ENCODE results near the gene NCBP1. TPM values are rescaled to one million over a fixed set of nuclear protein-coding genes. Genes with fewer than 3 reads are reported as not detected.

The NCBP1 gene
- total and polyA plus RNA-seq, 2 of the 4 experiments (the other 2 are of a cell fraction) = 17.8 to 46.4 TPM

GRCh38 chr9:97627624-97628023 is 6.0 kb upstream of the NCBP1 start:
- no peak overlapping the region for H4K91ac ChIP-seq (ENCODE audit: insufficient read depth, low read depth, low read length)
- peaks cover under 1% of the 10 kb centered on the region; the same call in 1 of the 2 replicates for H4K20me1 ChIP-seq (ENCODE audit: insufficient read depth, low read length)
- no peak overlapping the region for H2AFZ ChIP-seq (replicated peaks; ENCODE audit: low read length, poor library complexity)
- no peak overlapping the region for H2AK9ac ChIP-seq (replicated peaks; ENCODE audit: low read depth, low read length, poor library complexity)
- BruUV-seq (replicated peaks) = no TSS peak
- intact Hi-C loops (cut with micrococcal nuclease) (no loop called here), in situ Hi-C loops (cut with MboI; ENCODE audit: low sequenced_read_pairs) (no loop called here), dilution Hi-C loops (cut with HindIII; ENCODE audit: low sequenced_read_pairs, unreplicated experiment) (no loop called here)
- TF ChIP-seq RAD21 (IDR thresholded peaks at IDR 0.05; ENCODE audit: low read length) (no peak), MXI1 (IDR thresholded peaks at IDR 0.05; ENCODE audit: borderline replicate concordance, low read depth, low read length) (no peak), CHD1 (IDR thresholded peaks at IDR 0.05; ENCODE audit: low read depth, low read length) (no peak), MAZ (IDR thresholded peaks at IDR 0.05; ENCODE audit: borderline replicate concordance, low read depth, low read length) (no peak), RCOR1 (IDR thresholded peaks at IDR 0.05; ENCODE audit: insufficient replicate concordance, low read length) (no peak), RFX5 (IDR thresholded peaks at IDR 0.05; ENCODE audit: low read depth, low read length) (no peak), BHLHE40 (IDR thresholded peaks at IDR 0.05; ENCODE audit: low read depth, low read length) (no peak), FOS (IDR thresholded peaks at IDR 0.05; ENCODE audit: low read depth, low read length) (no peak), POLR2A (IDR thresholded peaks at IDR 0.05; ENCODE audit: low read depth, low read length) (no peak), SMC3 (IDR thresholded peaks at IDR 0.05; ENCODE audit: low read depth, low read length) (no peak), CEBPB (IDR thresholded peaks at IDR 0.05; ENCODE audit: low read depth, low read length) (no peak), CTCF (conservative IDR thresholded peaks at IDR 0.05; ENCODE audit: low read depth, low read length) (no peak), NFE2L2 (IDR thresholded peaks at IDR 0.05; ENCODE audit: low read depth, low read length) (no peak), MAFK (IDR thresholded peaks at IDR 0.05; ENCODE audit: low read depth, low read length) (no peak)
- TF ChIP-seq, protein P1, sequence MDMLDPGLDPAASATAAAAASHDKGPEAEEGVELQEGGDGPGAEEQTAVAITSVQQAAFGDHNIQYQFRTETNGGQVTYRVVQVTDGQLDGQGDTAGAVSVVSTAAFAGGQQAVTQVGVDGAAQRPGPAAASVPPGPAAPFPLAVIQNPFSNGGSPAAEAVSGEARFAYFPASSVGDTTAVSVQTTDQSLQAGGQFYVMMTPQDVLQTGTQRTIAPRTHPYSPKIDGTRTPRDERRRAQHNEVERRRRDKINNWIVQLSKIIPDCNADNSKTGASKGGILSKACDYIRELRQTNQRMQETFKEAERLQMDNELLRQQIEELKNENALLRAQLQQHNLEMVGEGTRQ (IDR thresholded peaks at IDR 0.05; ENCODE audit: low read depth, low read length) = no peak
- TF ChIP-seq, protein P2, sequence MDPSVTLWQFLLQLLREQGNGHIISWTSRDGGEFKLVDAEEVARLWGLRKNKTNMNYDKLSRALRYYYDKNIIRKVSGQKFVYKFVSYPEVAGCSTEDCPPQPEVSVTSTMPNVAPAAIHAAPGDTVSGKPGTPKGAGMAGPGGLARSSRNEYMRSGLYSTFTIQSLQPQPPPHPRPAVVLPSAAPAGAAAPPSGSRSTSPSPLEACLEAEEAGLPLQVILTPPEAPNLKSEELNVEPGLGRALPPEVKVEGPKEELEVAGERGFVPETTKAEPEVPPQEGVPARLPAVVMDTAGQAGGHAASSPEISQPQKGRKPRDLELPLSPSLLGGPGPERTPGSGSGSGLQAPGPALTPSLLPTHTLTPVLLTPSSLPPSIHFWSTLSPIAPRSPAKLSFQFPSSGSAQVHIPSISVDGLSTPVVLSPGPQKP (IDR thresholded peaks at IDR 0.05; ENCODE audit: borderline replicate concordance, low read depth, low read length) = no peak
- no peak overlapping the region for H3K14ac ChIP-seq (replicated peaks; ENCODE audit: low read depth, low read length)
- H3K9me3 ChIP-seq (ENCODE audit: control insufficient read depth, insufficient read depth, low read length) = no peaks in the 10 kb centered on the region
- H2BK5ac ChIP-seq (ENCODE audit: low read depth, low read length, poor library complexity, severe bottlenecking) = peak overlapping the region; percentile 21
- H4K8ac ChIP-seq (ENCODE audit: low read depth in 2 of 2, low read length in 2 of 2) = no peak overlapping the region
- peak; percentile 76 for ATAC-seq (ENCODE audit: low read depth)
- DNase-seq = peak; percentile 52
- H3K79me1 ChIP-seq (ENCODE audit: low read depth in 1 of 2, low read length in 2 of 2) = peaks cover 28 to 53% of the 10 kb centered on the region in 2 experiments
- POLR2A ChIA-PET (ENCODE audit: unreplicated experiment) = no interaction called here
- H2BK120ac ChIP-seq (ENCODE audit: low read depth, low read length) = no peak overlapping the region
- no peak overlapping the region for H3K27ac ChIP-seq (ENCODE audit: insufficient read depth, low read length)
- H3K9ac ChIP-seq (ENCODE audit: low read depth, low read length) = no peak overlapping the region; the same call in 1 of the 2 replicates
- H2BK15ac ChIP-seq (ENCODE audit: low read depth, low read length) = no peak overlapping the region
- H3K18ac ChIP-seq (ENCODE audit: low read depth, low read length) = no peak overlapping the region
- H3K4ac ChIP-seq (ENCODE audit: low read depth, low read length) = 0 out of 2 replicates have a peak overlapping the region, but pooled peaks have one; percentile 2
- 22% methylated on average over 1 of the region's 5 CpGs; no CpG with 5 or more reads in 1 of the 2 experiments for whole genome bisulfite sequencing, 2 experiments (ENCODE audit: extremely low coverage in 2 of 2, insufficient read length in 1 of 2)
- H3K4me2 ChIP-seq (ENCODE audit: low read depth, low read length) = peak overlapping the region; percentile 95
- no peak overlapping the region for H2AK5ac ChIP-seq (ENCODE audit: low read depth, low read length)
- H3K56ac ChIP-seq (ENCODE audit: extremely low read depth, insufficient read depth, low read length) = no peak overlapping the region
- no peak overlapping the region for H2BK20ac ChIP-seq (ENCODE audit: low read depth, low read length)
- peaks cover 6% of the 10 kb centered on the region for H3K9me1 ChIP-seq (ENCODE audit: insufficient read depth, low read length)
- H3K36me3 ChIP-seq (ENCODE audit: control insufficient read depth, insufficient read depth, low read length) = peaks cover 5% of the 10 kb centered on the region
- CTCF ChIA-PET = no interaction called here
- peak overlapping the region; percentile 68; the same call in 1 of the 2 replicates for H4K5ac ChIP-seq (ENCODE audit: low read depth, low read length)
- no peak overlapping the region for H3K4me3 ChIP-seq (ENCODE audit: insufficient read depth, low read depth, low read length)
- H3K27me3 ChIP-seq (ENCODE audit: control insufficient read depth, insufficient read depth, low read length) = no peaks in the 10 kb centered on the region
- H3K4me1 ChIP-seq (ENCODE audit: control insufficient read depth, insufficient read depth, low read length) = peaks cover 9% of the 10 kb centered on the region
- no peak overlapping the region for H3K23ac ChIP-seq (ENCODE audit: low read depth, low read length)
